Stimulated activated CD4-positive, alpha-beta T cell treated with anti-CD3 and anti-CD28 coated beads, Interleukin-4, amount 100 ng/mL, for 1 hour (primary cell): ENCODE results near the gene ASIC4.

ENCODE experiments used
- DNase-seq: peaks from one replicate; pipeline ENCODE4 v3.0.0-alpha.2; 2020

The ASIC4 gene

DNA sequence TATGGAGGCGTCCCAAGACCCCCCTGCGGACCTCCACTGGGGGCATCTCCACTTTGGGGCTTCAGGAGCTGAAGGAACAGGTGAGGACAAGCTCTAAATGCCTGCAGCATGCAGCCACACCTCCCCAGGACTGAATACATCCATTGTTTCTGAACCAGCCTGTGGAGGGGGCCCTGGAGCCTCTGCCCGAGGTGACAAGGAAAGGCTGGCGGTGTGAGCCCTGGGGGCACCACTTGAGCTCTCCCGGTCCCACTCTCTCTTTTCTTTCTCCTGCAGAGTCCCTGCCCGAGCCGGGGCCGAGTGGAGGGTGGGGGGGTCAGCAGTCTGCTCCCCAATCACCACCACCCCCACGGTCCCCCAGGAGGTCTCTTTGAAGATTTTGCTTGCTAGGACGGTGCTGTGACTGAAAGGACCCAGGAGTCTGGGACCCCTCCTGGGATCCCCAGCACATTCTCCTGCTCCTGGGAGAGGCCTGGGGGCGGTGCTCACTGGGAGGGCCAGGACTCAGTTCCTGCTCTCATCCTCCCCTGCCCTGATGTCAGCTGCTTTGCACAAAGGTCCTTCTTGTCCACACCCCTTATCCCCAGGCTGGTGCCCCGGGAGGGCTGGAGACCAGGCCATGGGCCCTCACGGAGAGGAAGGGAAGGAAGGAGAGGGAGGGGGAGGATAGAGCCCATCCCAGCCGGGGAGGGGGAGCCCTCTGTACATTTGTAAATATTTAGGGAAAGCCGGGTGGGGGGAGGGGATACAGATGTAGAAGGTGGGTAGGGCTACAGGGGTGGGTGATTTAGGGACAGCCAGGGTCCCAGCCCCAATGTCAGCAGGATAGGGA, 23.6 kb downstream of the ASIC4 start:
- DNase-seq, result no peak

DNA sequence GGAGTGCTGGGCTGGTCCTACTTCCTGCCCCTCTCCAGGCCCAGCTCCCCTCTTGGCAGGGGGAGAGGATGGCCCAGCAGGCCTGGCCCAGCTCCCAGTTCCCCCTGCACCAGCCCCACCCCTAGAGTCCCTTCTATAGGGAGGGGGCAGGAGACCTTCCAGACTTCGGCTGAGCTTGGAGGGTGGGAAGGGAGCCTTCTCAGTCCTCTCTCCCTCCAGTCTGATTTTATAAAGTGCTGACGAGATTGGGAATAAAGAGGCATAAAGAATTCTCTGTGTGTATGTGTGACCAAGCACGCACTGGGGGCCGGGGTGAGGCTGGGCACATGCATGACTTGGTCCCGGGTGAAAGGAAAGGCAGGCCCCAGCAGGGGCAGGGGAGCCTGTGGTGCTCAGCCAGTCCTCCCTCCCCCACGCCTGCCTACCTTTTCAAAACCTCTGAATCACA, 24.2 kb downstream of the ASIC4 start:
- DNase-seq, result no peak

DNA sequence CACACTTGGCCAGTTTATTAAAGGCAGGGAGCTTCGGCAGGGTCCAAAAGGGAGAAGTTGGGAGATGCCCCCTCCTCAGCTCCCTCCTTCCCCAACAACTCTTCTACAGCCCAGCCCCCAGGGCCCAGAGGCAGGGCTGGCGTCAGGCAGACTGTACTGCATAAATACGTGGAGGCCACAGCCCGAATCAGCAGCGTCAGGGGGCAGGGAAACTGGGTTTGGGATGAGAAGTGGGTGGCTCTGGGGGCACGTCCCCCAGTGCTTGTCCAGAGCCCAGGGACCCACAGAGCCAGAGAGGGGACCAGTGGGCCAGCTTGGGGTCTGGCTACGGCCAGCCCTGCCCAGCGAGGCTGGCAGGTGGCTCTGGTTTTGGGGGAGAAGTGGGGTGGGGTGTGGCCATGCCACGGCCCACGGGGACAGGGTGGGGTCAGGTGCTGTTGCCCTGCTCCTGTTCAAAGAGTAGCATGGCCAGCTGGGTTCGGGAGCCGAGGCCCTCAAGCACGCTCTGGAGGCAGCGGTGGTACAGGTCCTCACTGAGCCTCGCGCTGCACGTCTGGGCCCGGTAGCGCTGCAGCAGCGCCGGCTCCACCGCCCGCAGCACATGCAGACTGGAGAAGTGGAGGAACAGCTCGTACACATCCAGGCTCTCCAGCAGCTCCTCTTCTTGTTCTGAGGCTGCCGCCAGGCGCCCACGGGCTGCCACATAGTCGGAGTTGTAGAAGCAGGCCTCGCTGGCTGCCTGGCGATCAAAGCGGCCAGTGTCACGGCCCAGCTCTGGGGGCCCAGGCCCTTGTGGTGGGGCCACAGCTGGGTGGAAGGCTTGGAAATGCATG, 24.9 kb downstream of the ASIC4 start:
- DNase-seq, result no peak

DNA sequence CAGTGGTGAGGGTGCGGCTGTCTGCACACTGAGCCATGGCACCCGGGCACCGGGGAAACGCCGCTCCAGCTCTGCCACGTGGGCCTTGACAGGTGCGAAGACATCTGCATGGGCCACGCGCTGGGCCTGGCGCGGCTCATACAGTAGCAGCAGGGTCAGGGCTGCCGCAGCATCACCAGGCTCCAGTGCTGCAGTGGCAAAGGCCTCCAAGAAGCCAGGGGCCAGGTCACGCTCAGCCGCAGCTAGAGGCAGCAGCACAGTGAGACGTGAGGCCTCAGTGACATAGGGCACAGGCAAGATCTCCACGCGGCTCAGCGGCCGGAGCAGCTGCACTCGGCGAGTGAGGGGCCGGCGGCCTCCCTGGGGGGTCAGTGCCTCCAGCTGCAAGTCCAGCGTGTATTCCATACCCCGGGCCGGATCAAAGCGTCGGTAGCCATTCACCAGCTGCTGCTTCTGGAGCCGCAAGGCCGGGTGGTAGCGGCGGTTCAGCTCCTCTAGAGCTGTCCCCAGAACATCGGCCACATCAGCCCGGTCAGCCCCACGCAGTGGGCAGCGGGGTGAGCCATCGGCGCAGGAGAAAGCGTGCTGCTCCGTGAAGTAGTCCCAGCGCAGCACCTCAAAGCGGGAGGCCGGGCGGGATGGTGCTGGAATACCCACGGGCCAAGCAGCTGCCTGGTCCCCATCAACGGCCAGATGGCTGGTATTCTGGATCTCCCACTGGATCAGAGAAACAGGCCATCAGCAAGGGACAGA, 25.8 kb downstream of the ASIC4 start:
- DNase-seq, result no peak

DNA sequence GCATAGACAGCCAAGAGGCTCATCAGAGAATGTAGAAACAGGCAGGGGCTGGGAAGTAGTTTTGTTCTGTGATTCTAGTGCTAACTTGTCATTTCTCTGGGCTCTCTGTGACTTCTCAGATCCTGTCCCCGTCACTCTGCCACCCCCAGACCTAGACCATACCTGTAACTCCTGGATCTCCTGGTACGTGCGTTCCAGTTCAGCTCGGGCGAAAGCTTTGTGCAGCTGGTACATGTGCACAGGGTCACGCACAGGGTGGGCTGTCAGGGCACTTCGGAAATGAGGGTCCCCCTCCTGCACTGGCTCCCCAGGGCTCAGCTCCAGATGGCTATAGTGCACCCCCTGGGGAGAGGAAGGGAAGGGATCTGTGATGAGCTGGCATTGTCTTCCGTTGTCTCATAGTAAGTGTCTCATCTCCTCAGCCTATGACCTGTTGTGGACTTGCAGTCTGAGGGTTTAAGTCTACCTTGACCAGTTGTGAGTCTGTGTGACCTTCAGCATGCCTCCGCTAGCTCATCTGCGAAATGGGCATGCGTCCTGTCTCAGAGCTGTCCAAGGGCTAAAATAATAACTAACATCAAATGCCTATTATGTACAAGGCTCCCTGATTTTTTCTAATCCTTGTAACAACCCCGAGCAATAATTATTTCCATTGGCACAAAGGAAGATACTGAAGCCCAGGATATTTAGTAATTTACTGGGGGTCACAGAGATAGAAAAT, 26.7 kb downstream of the ASIC4 start:
- no peak for DNase-seq

DNA sequence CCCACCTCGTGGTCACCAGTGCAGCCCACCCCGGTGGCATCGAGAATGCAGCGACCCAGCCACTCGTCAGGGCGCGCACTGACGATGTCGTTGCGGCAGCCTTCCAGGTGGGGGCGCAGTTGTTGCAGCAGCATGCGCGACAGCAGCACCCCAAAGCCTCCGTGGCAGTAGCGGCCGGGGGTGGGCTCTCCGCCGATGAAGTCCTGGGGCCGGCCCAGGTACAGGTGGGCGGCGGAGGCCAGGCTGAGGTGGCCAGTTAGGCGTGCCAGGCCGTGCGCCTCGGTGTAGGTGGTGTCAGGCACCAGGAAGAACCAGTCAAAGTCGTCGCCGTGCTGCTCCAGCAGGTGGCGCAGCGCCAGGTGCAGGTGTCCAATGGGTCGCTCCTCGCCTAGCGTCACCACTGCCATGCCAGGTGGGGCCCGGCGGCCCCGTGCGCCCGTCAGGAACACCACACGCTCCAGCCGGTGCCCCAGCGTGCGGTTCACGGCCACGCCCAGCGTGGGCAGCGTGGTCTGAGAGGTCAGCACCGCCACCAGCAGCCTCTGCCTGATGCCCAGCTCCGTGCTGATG, 27.4 kb downstream of the ASIC4 start:
- peak; percentile 89 for DNase-seq

DNA sequence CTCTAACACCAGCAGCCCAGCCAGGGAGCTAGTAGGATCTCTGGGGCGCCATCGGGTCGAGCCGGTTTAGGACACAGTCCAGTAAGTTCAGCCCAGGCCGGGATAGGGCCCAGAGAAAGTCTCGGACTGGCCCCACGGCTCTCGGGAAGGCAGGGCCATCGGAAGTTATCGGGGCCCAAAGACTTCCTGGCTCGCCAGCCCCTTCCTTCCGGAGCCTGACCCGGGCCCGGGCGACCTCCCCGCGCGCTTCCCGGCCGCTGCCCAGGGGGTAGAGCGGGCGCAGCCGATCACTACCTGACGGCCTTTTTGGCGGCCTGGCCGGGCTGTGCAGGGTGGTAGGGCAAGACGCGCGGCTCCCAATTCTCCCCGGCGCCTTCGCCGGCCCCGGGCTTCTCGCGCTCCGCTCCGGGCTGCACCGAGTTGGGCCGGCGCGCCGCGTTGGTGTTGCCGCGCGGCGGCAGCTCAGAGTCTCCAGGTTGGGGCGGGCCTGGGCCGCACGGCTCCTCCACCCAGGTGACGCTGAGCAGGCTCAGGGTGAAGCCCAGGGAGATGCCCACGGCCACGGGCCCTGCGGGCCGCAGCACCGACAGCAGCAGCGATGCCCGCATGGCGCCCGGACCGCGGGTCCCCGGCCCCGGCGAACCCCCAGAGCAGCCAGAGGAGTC, 28.8 kb downstream of the ASIC4 start:
- DNase-seq, result no peak

DNA sequence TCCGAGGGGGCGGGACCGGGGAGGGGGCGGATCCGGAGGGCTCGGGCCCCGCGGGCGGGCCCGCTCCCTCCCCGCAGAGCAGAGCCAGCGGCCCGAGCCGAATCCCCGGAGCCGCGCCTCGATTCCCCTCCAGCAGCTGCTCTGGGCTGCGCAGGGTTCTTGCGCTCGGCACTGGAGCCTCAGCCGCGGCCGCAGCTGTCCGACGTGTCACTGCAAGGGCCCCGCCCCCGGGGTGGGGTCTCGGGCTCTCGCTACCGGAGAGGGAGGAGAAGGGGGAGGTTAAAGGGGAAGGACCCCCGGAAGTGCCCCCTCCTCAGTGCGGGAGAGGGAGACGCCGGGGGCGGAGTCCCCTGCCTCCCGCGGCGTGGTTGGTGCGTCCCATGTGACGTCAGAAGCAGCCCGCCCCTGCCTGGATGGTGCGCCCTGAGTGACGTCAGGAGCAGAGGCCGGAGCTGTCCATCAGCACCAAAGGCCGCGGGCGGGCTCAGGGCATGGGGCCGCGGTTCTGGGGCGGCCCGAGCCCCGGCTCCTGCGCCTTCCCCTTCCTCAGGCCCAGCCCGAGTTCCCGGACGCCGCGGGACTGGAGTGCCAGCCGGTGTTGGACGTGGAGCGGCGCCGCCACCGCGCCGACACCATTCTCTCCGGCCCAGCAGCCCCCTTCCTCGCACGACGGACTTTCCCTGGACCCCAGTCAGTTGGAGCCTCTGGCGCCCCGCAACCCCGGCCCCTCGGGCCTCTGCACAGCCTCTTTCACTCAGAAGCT, 29.5 kb downstream of the ASIC4 start, which contains the start of the genes CHPF and TMEM198:
CHPF (minus strand) TSS at position 214 of the 763 bp plus-strand sequence. CDS start 271 bp downstream, outside the sequence.
TMEM198 (plus strand) TSS at position 433 of the 763 bp plus-strand sequence. CDS start 700 bp downstream, outside the sequence.
- DNase-seq, result peak; percentile 92

DNA sequence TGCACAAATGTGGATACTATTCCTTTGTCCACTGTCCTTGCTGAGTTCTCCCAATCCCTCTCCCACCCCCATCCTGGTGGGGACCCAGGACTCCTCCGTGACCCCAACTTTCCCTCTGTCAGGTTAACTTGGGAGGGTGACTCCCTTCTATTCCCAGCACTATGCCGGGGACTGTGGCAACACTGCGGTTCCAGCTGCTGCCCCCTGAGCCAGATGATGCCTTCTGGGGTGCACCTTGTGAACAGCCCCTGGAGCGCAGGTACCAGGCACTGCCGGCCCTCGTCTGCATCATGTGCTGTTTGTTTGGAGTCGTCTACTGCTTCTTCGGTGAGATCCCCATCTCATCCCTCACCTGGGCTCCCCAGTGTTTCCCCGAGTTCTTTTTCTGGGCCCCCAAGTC, 30.3 kb downstream of the ASIC4 start:
- DNase-seq, result no peak

DNA sequence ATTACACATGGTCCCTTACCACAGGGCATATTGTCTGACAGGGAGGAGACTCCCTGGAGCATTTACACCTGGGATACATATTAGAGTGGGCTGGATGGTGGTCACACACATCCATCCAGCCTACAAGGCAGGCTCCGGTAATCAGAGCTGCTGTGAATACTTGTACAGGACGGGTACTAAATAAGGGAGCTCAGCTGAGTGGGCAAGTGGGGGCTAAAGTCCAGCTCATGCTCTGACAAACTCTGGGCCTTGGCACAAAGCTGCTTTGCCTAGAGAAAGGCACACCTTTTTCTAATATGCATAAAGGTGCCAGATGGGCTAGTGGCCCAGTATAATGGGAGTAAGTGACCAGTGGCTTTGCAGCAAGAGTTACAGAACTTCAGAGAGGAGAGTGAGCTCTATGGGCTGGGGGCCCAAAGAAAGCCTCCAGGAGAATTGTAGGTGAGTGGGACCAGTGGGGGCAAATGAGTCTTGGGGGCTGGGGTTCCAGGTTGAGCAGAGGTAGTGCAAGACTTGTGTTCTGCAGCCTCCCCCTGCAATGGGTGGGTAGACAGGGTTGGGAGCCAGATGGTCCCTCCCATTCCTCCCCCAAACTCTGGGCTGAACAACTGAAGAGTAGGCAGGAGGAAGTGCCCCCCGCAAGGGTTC, 31.1 kb downstream of the ASIC4 start:
- no peak for DNase-seq

DNA sequence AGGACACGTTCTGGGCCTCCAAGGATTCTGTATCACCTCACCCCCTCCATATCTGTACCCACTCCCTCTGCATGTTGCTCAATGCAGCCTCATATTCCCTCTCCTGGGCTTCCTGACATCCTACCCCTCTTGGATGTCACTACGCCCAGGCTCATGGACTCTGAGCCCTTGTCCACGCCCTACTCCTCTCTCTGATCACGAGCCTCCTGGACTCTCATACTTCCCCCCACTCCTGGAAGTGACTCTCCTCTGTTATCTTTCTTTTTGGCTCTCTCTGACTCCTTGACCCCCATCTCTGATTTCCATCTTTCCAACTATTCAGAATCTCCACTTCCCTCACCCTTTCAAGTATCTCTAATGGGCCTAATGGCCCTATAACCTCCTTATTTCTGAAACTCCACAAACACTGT, 31.7 kb downstream of the ASIC4 start:
- no peak for DNase-seq

DNA sequence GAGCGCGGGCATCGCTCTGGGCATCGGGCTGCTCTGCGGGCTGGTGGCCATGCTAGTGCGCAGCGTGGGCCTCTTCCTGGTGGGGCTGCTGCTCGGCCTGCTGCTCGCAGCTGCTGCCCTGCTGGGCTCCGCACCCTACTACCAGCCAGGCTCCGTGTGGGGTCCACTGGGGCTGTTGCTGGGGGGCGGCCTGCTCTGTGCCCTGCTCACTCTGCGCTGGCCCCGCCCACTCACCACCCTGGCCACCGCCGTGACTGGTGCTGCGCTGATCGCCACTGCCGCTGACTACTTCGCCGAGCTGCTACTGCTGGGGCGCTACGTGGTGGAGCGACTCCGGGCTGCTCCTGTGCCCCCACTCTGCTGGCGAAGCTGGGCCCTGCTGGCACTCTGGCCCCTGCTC, 33.3 kb downstream of the ASIC4 start:
- no peak for DNase-seq

DNA sequence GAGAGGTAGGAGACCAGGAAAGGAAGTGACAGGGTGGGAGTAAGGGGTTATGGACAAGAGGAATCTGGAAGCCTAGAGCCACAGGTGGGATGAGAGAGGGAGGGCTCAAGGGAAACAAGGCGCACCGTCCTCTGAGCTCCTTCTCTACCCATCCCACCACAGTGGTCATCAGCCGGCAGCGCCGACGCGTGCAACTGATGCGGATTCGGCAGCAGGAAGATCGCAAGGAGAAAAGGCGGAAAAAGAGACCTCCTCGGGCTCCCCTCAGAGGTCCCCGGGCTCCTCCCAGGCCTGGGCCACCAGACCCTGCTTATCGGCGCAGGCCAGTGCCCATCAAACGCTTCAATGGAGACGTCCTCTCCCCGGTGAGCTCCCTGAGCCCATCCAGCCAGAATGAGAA, 34.7 kb downstream of the ASIC4 start:
- no peak for DNase-seq

DNA sequence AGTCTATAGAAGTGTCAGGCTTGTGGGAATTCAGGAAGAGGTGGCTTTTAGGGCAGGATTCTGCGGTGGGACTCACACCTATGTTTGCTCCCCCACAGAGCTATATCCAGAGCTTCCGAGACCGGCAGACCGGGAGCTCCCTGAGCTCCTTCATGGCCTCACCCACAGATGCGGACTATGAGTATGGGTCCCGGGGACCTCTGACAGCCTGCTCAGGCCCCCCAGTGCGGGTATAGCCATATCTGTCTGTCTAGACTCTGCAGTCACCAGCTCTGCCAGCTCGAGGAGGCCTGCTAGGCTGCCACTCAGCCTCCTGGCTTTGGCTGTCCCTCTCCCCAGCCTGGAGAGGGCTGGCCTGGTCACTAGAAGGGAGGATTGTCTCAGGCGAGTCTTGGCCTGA, 35.3 kb downstream of the ASIC4 start:
- DNase-seq, result no peak

DNA sequence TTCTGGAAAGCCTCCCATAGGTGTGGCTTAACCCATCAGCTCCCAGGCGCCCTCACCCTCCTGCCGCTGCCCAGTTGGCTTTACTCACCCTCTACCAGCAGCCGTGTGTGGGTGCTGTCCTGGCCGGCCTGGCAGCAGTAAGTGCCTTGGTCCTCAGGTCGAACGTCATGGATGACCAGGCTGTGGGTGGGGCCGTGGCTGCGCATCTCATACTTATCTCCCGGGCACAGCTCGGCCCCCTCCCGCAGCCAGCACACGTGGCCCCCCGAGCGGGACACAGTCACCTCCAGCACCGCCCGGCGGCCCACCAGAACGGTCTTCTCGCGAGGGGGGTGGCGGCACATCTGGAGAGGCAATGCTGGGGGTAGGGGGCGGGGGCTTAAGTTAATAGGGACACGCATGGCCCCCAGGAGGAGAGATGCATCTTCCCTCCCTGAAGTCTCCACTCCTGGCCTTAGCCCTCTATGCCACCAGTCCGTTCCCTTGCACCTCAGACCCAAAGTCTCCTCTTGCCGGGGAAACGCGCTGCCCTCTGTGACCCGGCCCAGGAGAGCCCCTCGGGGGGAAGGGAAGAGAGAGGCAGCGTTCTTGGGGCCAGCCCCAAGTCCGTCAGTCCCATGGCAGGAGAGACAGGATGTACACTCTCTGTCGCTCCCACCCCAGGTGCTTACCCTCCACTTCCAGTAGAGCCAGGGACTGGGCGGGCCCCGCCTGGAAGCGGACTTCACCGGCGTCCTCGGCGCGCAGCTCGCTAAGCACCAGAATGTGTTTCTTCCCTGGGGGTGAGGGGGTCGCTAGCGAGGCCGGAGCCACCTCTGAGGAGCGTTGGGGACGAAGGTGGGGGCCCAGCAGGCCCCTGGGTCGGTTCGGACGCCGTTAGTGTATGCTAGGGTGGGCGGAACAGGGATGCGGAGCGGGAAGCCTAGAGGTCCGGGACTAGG, 37.4 kb downstream of the ASIC4 start:
- peak; percentile 16 for DNase-seq

DNA sequence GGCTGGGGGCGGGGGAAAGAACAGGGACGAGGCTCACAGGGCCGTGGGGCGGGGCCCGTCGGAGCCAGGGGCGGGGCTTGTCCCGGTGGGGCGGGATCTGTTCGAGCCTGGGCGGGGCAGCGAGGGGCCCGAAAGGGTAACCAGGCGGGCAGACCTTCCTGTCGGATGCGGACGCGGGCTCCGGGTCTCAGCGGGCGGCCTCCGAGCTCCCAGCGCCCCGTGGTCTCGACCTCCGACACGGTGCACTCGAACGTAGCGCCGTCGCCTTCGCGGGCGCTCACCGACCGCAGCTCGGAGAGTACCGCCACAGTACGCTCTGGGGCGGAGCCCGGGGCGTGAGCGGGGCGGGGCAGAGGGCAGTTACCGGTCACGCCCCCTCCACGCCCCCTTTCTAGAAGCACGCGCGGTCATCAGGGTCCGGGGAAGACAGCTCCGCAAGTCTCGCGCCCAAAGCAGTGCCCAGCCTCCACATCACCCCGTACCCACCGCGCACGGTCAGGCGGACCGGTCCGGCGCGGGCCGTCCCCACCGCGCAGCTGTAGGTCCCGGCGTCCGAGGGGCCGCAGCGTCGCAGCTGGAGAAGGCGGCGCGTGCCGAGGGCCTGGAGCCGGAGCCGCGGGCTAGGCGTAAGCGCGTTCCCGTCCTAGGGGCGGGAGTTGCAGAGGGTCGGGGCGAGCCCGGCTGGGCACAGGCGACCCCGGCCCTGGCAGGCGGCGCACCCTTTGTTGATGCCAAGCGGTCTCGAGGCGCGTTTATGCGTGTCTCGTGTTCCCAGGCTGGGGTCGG, 38.3 kb downstream of the ASIC4 start:
- peak; percentile 84 for DNase-seq

DNA sequence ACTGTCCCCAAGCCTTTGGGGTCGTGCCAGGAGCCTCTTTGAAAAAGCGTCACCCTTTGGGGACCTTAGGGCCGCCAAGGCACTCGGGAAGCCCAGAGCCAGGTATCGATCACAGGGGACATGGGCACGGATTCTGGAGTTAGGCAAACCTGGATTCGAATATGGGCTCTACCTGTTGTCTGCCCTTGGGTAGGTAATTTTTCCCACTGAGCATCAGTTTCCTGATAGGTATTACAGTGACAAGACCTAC, 38.8 kb downstream of the ASIC4 start:
- DNase-seq, result no peak

DNA sequence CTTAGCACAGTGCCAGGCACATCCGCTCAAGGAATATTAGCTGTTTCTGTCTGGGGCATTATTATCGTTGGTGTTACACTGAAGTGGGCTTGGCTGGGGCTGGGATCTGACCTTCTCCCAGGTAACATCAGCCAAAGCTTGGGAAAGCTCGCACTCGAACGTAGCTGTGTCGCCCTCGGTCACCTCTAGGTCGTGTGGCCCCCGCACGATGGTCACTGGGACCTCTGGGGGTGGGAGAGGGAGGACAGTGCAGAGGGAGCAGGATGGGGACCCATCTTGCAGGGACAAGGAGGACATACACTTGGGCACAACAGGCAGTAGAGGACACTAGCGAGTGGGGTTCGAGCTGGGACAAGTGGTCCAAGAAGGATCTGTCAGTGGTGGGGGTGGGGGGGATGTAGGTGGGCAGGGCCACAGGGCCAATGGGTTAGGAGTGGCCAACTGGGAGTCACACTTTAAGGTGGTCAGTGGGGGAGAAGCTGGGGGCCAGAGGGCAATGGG, 39.2 kb downstream of the ASIC4 start:
- no peak for DNase-seq
